Kidney tubule cell (primary cell): Measurements from ENCODE around the gene ADH7.
A peak's percentile ranks its signal among the peaks of the same experiment; 100 is the strongest.
"Not testable (repeated sequence)": the region's sequence is repeated elsewhere in the genome, so short reads cannot be mapped to it uniquely, and the experiment has no call there.

ENCODE experiments used
- DNase-seq: peaks from one replicate; pipeline ENCODE4 v3.0.0-alpha.2; 2018; ENCODE audit warnings: low spot score

The ADH7 gene

GRCh38 chr4:99415762-99416161 is 19.4 kb downstream of the ADH7 start:
- peak; percentile 23 for DNase-seq

- DNase-seq: not testable (repeated sequence)
These were observed 20.2 kb downstream of the ADH7 start for GRCh38 chr4:99414902-99415301.

- DNase-seq: no peak
These were observed 20.7 kb downstream of the ADH7 start for GRCh38 chr4:99414401-99414800.

GRCh38 chr4:99413140-99413539 is 22.0 kb downstream of the ADH7 start:
- DNase-seq: no peak

- no peak for DNase-seq
These were observed 24.1 kb downstream of the ADH7 start for GRCh38 chr4:99411041-99411440.

GRCh38 chr4:99410075-99410474 is 25.1 kb downstream of the ADH7 start:
- no peak for DNase-seq

- no peak for DNase-seq
These were observed 26.8 kb downstream of the ADH7 start for GRCh38 chr4:99408346-99408745.

GRCh38 chr4:99405433-99406115 is 29.6 kb downstream of the ADH7 start:
- peak; percentile 78 for DNase-seq

- peak; percentile 94 for DNase-seq
These were observed 30.4 kb downstream of the ADH7 start for GRCh38 chr4:99404595-99405287.

GRCh38 chr4:99403380-99404184 is 31.6 kb downstream of the ADH7 start:
- DNase-seq: peak; percentile 76

GRCh38 chr4:99402765-99403164 is 32.4 kb downstream of the ADH7 start:
- peak; percentile 4 for DNase-seq

GRCh38 chr4:99400831-99401230 is 34.3 kb downstream of the ADH7 start:
- DNase-seq: no peak

- DNase-seq: no peak
These were observed 36.1 kb downstream of the ADH7 start for GRCh38 chr4:99399017-99399416.

GRCh38 chr4:99395595-99396364 is 39.4 kb downstream of the ADH7 start:
- DNase-seq: peak; percentile 83

- DNase-seq: peak; percentile 47
These were observed 40.2 kb downstream of the ADH7 start for GRCh38 chr4:99394896-99395295.

GRCh38 chr4:99390055-99390454 is 45.1 kb downstream of the ADH7 start:
- DNase-seq: no peak

GRCh38 chr4:99389606-99390005 is 45.5 kb downstream of the ADH7 start:
- DNase-seq: no peak

GRCh38 chr4:99383833-99384392 is 51.2 kb downstream of the ADH7 start:
- no peak for DNase-seq

- no peak for DNase-seq
These were observed 51.7 kb downstream of the ADH7 start for GRCh38 chr4:99383399-99383798.

GRCh38 chr4:99382745-99383360 is 52.3 kb downstream of the ADH7 start:
- DNase-seq: no peak

- DNase-seq: no peak
These were observed 53.5 kb downstream of the ADH7 start for GRCh38 chr4:99381588-99382175.
